CD4-positive, alpha-beta T cell treated with Interleukin-21 for 1 hour (primary cell): ENCODE results near the gene CDKN2C.
"Not testable (repeated sequence)": the region's sequence is repeated elsewhere in the genome, so short reads cannot be mapped to it uniquely, and the experiment has no call there.

Experiments
- DNase-seq: peaks from one replicate; pipeline ENCODE4 v3.0.0-alpha.2; 2020

CDKN2C gene

GRCh38 chr1:50981741-50982140 lies 11.7 kb downstream of the CDKN2C start:
- no peak for DNase-seq

DNA sequence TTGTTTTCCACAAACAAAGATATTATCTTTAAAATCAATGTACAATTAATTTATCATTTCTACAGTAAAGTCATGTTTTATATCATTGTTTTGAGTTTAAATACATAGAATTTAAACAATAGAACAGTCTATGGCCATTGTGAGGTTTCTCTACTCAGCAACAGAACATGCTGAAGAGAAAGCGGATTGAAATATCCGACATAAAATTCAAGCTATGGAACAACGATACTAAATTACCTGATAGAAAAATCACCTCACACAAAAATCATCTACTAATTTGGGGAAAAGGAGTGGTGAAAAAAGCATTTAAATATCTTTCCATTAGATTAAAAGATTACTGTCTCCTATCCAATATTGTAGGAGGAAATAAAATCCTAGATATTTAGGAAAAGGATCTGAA lies 12.6 kb downstream of the CDKN2C start:
- no peak for DNase-seq

DNA sequence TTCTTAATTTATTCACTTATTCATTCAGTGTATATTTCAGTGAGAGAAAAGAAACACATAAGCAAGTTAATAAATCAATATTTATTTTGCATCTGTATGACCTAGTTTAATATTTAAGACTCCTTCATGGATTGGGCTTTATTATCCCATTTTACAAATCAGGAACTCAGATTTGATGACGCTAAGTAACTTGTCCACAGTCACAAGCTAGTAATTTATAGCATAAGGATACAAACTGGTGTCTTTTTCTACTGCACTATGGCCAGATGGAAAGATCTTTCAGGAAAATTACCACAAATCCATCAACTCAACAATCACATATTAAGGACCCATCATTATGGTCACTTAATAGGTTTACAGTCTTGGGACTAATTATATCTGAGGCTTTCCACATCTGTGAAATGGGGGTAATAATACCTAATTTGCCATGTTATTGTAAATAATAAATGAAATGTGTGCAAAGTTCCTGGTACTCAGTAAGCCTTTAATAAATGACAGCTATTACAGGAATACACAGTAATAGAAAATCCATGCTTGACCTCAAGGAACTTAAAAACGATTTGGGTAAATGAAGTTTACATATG lies 13.3 kb downstream of the CDKN2C start:
- no peak for DNase-seq

DNA sequence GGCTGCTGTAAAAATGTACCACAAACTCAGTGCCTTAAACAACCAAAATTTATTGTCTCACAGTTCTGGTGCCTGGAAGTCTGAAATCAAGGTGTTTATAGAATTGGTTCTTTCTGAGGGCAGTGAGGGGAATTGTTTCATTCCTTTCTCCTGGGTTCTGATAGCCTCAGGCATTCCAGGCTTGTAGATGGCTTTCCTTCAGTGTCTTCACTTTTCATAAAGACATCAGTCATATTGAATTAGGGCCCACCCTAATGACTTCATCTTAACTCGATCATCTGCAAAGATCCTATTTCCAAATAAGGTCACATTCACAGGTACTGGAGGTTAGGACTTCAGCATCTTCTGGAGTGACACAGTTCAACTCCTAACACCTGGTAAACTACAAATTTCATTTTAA lies 15.0 kb downstream of the CDKN2C start:
- no peak for DNase-seq

GRCh38 chr1:50986653-50987052 lies 16.6 kb downstream of the CDKN2C start:
- DNase-seq, result no peak

- no peak for DNase-seq
Measured at GRCh38 chr1:50989694-50990093, 19.6 kb downstream of the CDKN2C start.

DNA sequence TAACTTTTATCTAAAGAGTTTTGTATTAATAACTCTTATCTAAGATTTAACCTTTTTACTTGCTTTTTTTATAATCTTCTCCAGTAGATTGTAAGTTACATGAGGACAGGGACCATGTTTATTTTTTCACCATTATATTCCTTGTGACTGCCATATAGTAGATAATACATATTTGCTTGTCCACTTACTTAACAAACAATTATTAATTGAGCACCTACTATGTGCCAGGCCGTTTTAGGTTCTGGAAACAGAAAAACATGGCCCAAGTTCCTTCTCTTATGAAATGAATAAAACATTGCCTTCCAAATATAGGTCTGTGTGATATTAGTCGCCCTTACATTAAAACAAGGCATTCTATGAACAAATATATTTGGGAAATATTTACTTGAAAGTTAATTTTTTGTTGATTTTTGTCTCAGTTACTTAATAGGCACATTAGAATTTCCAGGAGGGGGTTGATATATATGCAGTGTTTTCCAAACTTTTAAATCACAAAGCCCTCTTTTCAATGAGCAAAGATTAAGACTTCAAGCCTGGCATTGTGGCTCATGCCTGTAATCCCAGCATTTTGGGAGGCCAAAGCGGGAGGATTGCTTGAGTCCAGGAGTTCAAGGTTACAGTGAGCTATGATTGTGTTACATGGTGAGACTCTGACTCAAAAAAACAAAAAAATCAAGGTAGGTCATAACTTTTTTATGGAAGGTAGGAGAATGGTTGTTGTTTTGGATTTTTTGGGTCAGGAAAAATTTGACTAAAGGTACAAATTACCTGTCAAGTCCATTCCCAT lies 22.7 kb downstream of the CDKN2C start:
- no peak for DNase-seq

GRCh38 chr1:50993645-50994044 lies 23.6 kb downstream of the CDKN2C start:
- no peak for DNase-seq

DNA sequence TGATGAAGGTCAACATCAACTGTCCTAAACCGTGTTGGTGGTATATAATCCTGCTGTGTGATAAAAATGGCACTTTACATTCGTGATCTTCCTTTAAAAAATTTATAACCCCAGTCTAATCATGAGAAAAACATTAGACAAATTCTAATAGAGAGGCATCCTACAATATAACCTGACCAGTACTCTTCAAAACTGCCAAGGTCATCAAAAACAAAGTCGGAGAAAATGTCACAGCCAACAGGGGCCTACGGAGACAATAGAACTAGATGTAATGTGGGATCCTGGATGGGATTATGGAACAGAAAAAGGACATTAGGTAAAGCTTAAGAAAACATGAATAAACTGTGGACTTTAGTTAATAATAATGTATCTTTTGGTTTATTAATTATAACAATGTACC lies 25.0 kb downstream of the CDKN2C start:
- DNase-seq, result no peak

DNA sequence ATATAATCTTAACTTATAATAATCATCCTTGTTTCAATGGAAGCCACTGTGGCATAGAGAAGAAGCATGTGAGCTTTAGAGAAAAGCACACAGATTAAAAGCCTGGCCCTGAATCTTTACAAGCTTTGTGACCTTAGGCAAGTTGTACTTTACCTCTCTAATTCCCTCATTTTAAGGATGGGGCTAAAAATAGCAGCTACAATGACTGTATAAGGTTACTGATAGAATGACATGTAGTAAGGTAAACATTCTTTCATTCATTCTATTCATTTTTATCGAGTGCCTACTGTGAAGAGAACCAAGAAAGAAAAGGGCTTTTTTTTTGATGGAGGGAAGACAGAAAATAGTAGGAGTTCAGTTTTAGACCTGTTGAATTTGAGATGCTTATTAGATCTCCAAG lies 25.6 kb downstream of the CDKN2C start:
- DNase-seq, result no peak

DNA sequence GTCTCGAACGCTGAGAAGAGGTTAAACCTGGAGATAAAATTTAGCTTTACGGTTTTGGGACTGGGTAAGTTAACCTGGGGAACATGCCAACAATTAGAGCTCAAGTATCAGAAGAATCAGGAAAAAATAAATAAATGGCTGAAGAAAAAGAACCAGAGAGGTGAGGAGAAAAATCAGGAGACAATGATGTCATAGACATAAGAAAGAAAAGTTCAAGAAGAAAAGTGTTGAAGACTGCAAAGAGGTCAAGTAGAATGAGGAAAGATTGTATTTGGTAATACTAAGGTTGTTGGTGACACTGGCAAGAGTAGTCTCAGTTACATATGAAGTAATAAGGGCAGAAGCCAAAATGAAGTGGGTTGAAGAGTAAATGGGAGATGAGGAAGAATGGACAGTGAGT lies 26.0 kb downstream of the CDKN2C start:
- DNase-seq, result no peak

DNA sequence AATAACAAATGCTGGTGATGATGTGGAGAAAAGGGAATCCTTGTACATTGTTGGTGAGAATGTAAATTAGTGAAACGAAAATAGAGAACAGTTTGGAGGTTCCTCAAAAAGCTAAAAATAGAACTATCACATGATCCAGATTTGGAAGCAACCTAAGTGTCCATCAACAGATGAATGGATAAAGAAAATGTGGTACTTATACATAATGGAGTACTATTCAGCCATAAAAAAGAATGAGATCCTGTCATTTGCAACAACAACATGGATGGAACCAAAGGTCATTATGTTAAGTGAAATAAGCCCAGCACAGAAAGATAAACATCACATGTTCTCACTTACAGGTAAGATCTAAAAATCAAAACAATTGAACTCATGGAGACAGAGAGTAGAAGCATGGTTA lies 29.3 kb downstream of the CDKN2C start:
- DNase-seq, result not testable (repeated sequence)

DNA sequence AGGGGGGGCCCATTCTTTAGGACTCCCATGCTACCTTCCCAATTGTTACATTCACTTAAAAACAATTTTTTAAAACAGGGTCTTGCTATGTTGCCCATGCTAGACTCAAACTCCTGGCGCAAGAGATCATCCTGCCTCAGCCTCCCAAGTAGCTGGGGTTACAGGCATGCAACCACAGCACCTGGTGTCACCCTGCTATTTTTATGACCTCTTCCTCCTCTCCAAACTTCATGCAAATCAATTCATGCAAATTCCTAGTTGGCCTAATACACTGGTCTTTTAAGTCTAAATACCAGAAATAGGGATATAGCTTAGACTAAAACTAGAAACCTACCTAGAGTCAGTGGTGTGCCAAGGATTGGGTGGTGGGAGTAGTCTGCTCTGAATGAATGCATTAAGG lies 30.1 kb downstream of the CDKN2C start:
- no peak for DNase-seq

DNA sequence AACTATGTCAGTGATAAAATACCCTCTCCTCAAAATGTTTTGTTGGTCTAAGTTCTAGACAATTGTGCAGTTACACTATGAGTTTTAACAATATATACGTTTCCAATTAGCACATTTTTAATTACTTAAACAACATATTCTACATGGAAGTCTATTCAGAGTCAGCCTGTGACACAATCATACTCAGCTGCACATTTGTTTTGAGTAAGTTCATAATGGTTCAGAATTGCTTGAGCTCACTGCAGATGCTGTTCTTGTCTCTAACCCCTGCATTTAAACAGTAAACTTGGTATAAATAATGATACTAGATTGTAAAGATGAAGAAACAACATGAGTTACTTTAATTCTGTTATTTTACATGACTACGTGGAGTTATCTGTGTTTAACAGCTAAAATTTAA lies 30.6 kb downstream of the CDKN2C start:
- no peak for DNase-seq

- no peak for DNase-seq
Measured at GRCh38 chr1:51002516-51002915, 32.5 kb downstream of the CDKN2C start.

DNA sequence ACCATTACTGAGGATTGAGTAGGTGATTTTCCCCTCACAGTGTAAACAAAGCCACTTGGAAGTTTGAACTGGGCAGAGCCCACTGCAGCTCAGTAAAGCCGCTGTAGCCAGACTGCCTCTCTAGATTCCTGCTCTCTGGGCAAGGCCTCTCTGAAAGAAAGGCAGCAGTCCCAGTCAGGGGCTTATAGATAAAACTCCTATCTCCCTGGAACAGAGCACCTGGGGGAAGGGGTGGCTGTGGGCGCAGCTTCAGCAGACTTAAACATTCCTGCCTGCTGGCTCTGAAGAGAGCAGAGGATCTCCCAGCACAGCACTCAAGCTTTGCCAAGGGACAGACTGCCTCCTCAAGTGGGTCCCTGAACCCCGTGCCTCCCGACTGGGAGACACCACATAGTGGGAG lies 35.5 kb downstream of the CDKN2C start:
- DNase-seq, result not testable (repeated sequence)

GRCh38 chr1:51009381-51009780 lies 39.3 kb downstream of the CDKN2C start:
- DNase-seq, result no peak

DNA sequence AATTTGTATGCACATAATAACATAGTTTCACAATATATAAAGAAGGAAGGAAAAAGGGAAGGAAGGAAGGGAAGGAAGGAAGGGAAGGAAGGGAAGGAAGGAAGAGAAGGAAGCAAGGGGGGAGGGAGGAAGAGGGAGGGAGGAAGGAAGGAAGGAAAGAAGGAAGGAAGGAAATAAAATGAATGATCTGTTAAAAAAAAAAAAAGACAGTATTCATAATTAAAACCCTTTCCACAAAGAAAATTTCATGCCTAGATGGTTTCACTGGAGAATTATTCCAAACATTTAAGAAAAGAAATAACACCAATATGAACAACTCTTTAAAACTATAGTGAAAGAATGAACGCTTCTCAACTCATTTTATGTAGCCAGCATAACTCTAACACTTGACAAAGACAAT lies 44.8 kb downstream of the CDKN2C start:
- DNase-seq, result no peak

GRCh38 chr1:51019811-51020210 lies 49.8 kb downstream of the CDKN2C start:
- DNase-seq, result no peak
